LNCAP (cell line): ENCODE data around the gene JAZF1.

ENCODE experiments used
- CTCF ChIP-seq: fragments of 450-650 bp; IDR thresholded peaks from 2 replicates; pipeline ENCODE4 v1.5.1; 2017; ENCODE audit warnings: mild to moderate bottlenecking

JAZF1 gene

DNA sequence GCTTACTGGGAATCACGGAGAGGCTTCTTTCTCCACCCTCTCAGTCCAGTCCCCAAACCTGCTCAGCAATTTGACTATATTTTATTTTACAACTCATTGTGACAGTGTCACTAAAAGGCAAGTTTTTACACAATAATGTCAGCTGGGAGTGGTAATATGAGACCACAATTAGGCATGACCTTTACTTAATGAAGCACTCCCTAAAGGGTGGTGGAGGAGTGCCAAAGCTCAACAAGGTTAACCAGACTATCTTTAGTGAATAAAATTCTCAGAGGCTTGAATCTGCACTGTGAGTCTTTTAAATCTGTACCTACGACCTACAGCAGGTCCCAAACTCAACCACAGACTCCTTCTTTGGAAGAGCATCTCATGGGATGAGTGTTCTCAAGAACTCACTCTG lies 225.0 kb downstream of the JAZF1 start:
- TF ChIP-seq CTCF: no peak

DNA sequence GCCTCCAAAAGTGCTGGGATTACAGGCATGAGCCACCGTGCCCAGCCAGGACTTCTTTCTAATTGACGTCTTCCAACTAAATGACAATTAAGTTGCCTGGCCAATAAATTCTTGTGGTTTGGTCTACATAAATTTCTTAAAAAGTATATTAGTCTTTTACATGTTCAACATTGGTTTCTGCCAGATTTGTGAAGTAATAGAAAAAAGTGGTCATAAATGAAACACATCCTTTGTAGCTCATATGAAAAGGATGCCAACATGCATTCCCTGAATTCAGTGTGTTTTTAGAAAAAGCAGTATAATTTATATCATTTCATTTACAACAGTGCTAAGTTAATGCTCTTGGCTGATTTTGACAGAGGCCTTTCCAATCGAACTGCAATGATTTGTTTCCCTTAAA lies 225.6 kb downstream of the JAZF1 start:
- no peak for TF ChIP-seq CTCF

DNA sequence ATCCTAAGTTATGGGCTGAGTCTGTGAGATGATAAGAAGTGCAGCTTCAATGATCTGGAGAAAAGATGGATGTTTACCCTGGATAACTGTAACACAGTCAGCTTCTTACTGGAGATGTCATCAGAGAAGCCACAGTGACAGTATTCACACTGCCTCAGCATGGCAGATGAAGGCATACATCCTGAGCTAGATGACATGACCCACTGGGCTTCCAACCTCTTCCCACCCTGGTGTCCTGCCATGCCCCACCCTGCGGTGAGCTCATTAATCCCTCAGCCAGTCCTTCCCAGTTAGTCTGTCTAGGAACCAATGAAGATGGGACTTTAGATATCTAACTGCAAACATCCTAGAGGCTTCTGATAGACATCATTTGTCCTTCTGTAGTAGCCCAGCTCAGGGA lies 226.8 kb downstream of the JAZF1 start:
- TF ChIP-seq CTCF: no peak

GRCh38 chr7:27953361-27953760 lies 227.2 kb downstream of the JAZF1 start:
- no peak for TF ChIP-seq CTCF

- no peak for TF ChIP-seq CTCF
Observed at GRCh38 chr7:27952456-27953285, 227.9 kb downstream of the JAZF1 start.

- TF ChIP-seq CTCF: no peak
Observed at GRCh38 chr7:27950123-27950522, 230.5 kb downstream of the JAZF1 start.

DNA sequence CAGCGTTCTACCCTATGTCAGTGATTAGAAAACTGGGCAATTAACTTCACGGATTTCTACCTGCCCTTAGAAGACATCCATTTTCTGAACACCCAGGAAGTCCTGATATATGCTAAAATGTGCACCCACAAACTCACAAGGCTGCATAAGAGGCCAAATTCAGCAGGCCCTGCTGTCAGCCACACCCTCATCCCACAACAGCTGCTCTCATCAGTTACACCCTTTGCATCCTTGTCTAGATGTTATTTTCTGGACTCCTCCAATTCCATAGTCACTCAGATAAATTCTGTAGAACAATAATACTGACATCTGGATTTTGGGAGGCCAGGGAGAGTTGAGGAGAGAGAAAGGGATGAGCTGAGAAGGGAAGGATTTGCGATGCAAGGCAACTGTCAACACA lies 231.7 kb downstream of the JAZF1 start:
- TF ChIP-seq CTCF: no peak
